HG03196 (cell line): ENCODE measurements around the gene LCA5.
"Not testable (repeated sequence)": the region's sequence is repeated elsewhere in the genome, so short reads cannot be mapped to it uniquely, and the experiment has no call there.

Experiments used
- ATAC-seq: cut with Tn5 transposase; IDR thresholded peaks from one replicate; pipeline ENCODE4 v1.9.1; 2021; ENCODE audit not compliant: unreplicated experiment

LCA5 gene

DNA sequence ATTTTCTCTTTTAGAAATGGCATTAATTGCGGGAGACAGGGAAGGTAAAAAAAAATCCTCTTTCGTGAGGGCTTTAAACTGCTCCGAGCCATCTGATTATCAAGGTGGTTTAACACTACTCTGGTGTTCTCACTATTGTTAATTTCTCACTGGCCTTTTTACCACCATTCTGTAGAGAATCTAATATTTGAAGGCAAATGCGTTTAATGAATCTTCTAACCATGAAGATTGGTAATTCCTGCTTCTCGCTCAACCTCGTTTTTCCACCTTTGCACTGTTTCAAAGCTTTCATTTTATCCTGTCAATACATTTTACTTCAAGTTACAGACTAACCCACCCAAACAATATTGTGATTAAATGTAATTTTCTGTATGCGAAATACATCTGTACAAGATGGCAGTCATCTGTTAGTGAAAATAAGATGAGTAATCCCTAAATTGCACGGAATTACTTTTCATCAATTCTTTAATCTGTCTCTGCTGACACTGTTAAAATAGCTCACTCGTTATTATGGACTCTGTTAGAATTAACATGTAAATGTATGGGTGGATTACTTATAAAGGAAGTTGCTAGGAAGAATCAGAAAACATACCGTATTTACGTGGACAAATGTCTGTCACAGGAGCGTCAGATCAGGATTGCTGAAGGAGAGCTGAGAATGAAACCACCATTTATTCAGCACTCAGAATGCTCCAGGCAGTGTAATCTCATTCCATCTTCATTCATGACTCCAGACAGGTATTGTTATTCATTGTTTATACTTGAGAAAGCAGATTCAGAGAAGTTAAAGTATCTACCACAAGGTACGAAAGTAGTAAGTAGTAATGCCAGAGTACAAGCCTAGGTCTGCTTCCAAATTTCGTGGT is 1.1 kb upstream of the LCA5 start:
- ATAC-seq, result no peak

DNA sequence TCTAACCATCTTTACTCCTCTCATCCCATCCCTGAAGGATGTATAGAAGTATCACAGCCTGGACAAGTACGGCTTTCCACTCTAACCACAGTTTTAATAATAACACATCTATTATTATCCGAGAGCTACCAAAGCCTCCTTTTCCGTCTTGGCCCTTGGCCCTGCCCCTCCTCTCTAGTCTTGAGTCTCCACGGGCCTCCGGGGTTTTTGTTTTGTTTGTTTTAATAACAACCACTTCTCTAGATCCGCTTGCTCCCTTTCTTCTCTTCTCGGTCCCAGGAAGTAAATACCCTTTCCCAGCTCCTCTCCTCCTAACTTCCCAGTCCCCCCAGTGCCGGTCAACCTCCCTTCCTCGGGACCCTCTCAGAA is 661 bp downstream of the LCA5 start:
- no peak for ATAC-seq

DNA sequence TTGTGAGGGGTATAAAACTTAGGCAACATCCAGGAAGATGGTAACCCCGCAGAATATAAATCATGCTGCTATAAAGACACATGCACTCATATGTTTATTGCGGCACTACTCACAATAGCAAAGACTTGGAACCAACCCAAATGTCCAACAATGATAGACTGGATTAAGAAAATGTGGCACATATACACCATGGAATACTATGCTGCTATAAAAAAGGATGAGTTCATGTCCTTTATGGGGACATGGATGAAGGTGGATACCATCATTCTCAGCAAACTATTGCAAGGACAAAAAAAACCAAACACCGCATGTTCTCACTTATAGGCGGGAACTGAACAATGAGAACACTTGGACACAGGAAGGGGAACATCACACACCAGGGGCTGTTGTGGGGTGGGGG is 7.7 kb downstream of the LCA5 start:
- ATAC-seq, result not testable (repeated sequence)

DNA sequence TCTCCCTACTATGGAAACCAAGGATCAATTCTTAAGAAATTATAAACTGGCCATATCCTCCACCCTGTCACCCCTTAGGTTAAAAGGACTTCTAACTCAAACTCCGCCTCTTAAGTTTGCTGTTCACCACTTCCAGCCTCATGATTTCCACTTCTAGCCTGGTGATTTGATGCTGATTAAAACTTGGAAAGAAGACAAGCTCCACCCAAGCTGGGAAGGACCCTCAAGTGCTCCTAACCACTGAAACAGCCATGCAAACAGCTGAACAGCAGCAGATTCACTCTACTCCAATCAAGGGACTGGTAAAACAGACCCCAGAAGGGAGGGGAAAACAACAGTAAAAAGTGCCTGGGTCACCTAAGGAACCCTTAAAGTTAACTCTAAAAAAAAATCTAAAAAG is 10.3 kb downstream of the LCA5 start:
- ATAC-seq, result no peak

DNA sequence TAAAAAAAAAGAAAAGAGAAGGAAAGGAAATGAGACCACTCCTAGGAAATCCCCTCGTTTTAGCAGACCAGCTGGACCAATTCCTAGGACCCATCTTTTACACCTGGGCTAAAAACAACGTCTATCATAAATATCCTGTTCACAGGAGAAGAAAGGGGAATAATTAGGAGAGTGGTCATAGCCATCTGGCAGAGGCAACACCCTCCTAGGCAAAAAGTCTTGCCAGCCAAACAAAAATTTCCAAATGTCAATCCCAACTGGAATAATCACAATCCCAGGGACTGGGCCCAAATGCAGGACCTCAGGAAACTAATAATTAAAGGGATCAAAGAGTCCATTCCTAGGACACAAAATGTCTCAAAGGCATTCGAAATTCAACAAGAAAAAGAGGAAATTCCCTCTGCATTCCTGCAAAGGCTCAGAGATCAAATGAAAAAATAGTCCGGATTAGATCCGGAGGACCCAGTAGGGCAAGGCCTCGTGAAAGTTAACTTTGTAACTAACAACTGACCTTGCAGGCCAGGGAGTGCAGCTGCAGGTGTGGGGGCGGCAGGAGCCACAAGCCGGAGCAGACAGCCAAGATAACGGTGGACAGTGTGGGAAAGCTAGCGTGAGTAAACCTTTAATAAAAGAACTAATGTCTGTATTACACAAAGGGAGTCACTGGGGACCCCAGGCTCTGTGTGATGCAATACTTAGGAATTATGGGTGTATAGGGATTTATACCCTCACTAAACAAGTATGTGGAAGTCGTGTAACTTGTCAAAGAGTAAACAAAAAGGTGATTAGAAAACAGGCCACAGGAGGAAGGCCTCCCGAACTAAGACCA is 11.7 kb downstream of the LCA5 start:
- ATAC-seq, result no peak

DNA sequence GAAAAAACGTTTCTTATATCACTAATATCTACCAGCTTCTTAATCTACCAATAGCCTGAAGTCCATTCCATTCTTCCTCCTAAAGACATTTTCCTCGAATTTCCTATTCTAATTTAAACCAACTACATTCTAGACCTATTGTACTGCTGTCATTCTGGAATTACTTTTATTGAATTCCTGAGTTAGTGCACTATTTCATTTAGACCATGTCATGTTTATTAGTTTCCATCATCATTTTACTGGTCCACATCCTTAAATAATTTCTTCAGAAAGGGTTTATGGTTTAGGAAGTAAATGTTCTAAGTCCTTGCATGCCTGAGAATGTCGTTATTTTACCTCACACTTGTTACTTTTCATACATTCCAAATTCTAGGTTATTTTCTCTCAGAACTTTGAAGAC is 13.2 kb downstream of the LCA5 start:
- no peak for ATAC-seq

DNA sequence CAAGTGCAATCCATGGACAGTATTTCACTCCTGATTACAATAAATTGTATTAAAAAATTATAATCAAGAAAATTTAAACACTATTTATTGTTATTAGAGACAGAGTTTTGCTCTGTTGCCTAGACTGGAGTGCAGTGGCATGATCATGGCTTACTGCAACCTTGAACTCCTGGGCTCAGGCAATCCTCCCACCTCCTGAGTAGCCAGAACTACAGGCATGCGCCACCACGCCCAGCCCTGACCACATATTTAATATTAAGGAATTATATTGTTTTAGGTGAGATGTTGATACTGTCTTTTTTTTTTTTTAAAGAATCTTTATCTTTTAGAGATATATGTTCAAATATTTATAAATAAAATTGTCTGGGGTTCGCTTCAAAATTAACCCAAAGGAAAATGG is 14.6 kb downstream of the LCA5 start:
- ATAC-seq, result no peak

DNA sequence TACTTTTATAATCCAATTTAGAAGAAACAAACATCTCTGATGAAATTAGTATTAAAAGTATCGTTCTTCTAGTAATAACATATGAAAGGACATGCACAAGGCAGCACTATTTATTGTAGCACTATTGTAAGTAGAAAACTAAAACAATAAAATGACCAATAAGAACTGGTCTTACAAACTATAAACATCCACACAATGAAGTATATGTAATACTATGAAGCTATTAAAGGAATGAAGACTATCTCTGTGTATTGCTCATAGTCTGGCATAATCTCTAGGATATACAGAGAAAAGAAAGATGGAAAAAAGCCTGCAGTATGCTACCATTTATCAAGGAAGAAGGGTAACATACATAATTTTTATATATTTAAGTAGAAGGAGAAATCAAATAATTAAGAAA is 16.7 kb downstream of the LCA5 start:
- ATAC-seq, result no peak

DNA sequence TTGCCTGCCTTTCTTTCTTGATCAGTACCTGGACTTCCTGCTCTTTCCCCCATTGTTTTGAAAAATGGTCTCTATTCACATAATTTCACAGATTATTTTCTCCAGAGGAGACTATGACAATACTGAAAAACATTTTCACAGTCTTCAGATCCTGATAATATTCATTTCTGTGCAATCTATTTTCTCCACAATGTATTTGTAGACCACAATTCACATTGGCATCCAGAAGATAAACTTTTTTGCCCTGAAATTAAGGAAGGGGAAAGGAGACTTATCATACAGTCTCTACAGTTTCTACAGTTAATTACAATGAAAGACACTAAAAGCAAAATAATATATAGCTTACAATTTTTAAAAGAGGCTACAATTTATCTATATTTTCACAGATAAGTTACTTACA is 18.4 kb downstream of the LCA5 start:
- no peak for ATAC-seq

DNA sequence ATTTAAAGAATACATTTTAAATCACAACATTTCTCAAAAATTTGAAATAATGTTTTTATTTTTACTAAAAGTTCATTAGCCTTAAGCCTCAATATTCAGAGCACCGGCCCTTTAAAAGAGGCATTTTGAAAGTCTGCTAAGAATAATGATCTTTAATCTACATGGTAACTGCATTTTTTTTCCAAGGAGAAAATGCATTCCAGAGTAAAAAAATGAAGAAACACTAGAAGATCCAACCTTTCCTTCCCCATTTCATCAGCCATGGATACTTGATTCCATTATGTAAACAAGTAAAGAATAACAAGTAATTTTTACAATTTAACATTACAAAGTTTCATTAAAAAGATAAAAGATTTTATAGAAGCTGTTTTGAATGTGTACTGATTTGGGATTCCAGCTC is 21.8 kb downstream of the LCA5 start:
- ATAC-seq, result no peak

DNA sequence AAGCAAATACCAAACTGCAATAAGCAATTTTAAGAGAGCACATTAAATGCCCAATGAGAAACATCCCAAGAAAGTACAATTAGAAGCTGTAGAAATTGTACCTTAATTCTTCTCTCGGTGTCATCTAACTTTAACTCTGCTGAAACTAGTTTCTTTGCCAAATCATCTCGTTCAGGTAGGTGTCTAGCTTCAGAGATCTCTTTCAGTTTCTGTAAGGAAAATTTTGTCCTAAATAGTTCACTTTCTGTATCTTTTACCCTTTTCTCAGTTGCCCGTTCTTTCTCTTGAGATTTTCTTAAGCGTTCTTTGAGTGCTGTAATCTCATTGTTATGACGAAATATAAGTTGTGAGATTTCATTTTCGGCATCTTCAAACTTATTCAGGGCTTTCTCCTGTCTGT is 24.1 kb downstream of the LCA5 start:
- ATAC-seq, result no peak

DNA sequence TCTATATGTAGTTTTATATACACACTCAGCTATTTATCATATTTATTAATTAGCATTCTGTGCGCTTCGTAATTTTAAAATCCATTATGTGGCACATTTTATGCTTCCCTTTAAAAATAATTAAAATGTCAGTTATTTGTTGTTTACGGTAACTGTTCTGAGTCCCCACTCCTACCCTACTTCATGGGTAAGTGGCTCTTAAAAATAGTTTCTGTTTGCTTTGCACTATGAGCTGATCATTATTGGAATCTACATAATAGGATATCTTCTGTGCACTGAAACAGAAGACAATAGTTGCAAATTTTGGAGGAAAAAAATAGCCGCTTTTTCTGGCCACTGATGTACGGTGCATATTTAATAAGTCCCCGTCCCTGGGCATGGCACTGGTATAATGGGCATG is 25.2 kb downstream of the LCA5 start:
- no peak for ATAC-seq

DNA sequence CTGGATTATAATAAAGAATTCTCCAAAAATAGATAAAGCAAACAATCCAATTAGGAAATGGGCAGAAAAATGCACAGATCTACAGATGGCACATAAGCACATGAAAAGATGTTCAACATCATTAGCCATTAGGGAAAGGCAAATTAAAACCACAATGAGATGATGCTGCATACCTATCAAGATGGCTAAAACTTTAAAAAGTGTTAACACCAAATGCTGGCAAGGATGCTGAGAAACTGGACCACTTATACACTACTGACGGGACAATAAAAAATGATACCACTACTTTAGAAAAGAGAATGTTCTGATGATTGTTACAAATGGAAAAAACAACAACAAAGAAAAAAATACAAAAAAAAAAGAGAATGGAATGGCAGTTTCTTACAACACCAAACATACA is 26.5 kb downstream of the LCA5 start:
- ATAC-seq, result no peak

DNA sequence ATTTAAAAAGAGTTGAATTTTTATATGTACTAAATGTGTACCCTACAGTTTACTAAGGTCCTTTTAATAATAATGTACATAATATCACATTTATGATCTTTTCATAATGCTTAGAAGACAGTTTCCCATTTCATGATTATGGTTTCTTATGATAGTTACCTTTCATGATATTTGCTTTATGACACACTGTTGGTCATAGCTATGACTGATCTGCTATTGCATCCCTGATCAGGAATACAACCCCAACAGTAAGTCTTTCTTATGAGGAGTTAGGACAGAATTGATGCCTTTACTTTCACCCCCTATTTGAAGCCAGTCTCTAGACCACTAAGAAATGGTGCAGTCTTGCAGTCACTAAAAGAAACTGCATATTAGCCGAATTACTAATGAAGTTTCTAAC is 31.0 kb downstream of the LCA5 start:
- ATAC-seq, result no peak

DNA sequence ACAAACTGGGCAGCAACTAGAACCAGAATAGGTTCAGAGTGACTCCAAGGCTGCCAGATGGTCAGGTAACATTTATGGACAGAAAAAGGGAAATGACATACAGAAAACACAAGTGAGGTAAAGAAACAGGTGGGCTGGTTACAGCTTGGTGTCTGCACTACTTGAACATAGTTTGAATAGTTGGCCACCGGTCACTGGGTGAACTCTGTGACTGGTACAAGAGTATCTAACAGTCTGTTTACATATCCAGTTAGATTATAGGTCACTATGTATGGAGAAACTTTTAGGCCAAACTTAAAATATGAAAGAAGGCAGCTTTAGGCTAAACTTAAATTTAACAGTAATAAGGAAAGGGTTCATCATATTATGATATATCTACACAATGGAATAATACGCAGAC is 32.9 kb downstream of the LCA5 start:
- ATAC-seq, result no peak

DNA sequence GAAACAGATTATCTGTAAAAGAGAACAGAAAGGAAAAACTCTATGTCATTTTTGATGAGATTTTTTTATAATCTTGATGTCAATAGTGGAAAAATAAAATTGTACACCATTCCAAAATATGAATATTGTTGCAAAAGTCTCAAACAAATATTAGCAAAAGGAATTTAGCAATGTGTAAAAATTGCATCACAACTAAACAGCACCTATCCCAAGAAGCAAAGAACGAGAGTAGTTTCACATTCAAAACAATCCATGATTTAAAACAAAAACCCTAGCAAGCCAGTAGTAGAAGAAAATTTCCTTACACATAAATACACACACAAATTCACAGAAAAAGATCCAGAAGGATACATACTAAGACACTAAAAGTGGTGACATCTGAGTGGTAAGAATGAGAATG is 38.4 kb downstream of the LCA5 start:
- no peak for ATAC-seq

DNA sequence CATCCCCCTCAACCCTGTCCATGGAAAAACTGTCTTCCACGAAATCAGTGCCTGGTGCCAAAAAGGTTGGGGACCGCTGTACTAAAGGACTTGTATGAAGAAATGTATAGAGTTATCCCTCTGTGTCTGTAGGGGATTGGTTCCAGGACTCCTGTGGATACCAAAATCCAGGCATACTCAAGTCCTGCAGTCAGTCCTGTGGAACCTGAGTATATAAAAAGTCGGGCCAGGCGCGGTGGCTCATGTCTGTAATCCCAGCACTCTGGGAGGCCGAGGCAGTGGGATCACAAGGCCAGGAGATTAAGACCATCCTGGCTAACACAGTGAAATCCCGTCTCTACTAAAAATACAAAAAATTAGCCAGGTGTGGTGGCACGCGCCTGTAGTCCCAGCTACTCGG is 42.0 kb downstream of the LCA5 start:
- no peak for ATAC-seq

DNA sequence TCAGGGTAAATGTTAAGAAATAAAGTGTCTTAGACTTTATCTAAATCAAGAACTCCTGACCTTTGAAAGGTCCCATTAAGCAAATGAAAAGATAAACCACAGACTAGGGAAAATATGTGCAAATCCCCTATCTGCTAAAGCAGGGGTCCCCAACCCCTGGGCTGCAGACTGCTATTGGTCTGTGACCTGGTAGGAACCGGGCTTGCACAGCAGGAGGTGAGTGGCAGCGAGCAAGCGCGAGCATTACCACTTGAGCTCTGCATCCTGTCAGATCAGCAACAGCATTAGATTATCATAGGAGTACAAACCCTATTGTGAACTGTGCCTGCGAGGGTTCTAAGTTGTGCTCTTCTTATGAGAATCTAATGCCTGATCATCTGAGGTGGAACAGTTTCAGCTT is 42.4 kb downstream of the LCA5 start:
- ATAC-seq, result no peak

DNA sequence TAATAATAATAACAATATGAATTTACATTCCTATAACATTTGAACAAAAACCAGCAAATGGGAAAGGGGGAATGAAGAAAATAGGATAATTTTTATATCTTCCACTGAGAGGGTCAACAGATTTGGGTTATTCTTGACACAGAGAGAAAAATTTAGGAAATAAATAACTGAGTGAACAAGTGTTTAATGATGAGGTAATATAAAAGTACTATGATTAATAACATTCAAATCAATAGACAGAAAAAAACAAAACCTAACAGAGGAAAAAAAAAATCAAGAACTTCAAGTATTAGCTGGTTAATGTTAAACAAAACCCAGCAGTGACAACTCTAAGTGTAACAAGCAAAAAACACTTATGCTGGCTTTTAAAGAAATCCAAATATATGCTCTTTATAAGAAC is 66.5 kb downstream of the LCA5 start:
- no peak for ATAC-seq

DNA sequence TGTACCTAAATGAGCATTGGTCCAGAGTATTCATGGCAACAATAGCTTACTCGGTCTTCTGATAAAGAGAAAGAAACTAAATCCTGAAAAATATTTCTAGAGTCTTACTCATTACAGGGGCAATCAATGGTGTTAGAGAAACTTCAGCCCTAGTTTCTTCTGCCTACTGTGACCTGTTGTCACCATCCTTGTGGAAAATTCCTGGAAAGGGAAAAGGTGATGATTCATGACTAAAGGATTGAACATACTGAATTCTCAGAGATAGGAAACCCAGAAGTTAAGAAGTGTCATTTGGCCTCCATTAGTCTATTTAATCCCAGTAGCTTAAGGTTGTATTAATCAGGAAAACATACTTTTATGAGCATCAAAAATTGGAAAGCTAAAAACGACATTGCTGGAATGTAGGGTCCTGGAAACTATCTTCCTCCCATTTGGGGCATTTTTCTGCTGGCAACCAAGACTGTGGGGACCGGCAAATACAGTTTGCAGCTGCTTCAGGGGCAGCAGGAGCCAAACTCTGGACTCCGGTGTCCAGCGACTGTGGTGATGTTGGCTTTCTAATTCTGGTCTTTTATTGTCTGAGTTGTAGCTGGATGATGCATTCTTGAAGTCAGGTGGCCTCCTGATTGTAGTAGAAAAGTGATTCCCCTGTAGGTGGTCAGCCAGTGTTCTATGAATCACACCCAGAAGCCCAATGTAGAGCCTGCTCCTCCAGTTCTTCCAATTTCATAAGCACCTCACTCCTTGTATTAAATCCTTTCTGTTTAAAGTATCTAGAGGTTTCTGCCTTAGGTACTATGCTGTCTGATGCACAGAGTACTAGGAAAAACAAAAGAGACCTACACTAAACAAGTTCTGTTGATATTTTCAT is 67.6 kb downstream of the LCA5 start:
- no peak for ATAC-seq

DNA sequence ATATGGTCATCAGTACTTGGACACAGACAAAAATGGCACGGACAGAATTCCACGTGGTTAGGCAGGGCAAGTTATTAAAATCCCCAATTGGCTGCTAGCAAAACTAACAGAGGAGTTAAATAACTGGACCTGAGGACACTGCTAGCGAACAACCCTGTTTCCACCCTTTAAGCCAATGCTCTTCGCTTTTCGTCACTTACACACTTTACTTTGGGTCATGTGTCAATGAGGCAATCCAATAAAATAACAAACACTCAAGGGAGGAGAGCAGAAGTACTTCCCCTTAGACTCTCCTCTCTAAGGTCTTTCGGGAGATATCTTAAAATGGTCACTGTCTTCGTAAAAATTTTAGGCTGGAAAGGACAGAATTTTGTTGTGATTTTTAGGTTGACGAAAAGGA is 68.6 kb downstream of the LCA5 start:
- ATAC-seq, result no peak

DNA sequence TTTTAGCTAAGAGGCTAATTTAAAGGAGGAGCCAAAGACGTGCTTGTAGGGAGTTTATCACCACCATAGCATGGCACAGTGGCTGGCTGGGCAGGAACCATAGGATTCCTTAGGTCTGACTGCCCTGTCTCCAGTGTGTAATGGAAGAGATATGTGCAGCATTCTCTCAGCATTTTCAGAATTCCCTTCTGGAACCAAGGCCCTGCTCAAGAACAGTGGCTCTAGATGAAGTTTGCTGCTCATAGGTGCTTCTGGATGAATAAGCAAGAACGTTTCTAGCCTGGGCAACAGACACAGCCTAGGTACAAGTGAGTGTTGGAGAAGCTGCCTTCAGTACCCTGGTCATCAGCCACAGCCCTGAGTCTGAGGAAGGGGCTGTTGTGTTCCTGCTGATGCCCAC is 69.1 kb downstream of the LCA5 start:
- ATAC-seq, result no peak
